Measurements from ENCODE around the gene TTLL8.

- TF ChIP-seq CREB1 (IDR thresholded peaks at IDR 0.05; ENCODE audit: low read depth) (no peak), EP300 (IDR thresholded peaks at IDR 0.05; ENCODE audit: borderline replicate concordance) (no peak), ZBTB7A (IDR thresholded peaks at IDR 0.05; ENCODE audit: low read depth) (no peak)
- TF ChIP-seq, protein P1, sequence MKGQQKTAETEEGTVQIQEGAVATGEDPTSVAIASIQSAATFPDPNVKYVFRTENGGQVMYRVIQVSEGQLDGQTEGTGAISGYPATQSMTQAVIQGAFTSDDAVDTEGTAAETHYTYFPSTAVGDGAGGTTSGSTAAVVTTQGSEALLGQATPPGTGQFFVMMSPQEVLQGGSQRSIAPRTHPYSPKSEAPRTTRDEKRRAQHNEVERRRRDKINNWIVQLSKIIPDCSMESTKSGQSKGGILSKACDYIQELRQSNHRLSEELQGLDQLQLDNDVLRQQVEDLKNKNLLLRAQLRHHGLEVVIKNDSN (IDR thresholded peaks at IDR 0.05), result no peak
Measured at GRCh38 chr22:50045211-50046018, 12.7 kb downstream of the TTLL8 start.
